H1 (cell line): Measurements from ENCODE around the gene CCDC171. TPM values are rescaled to one million over a fixed set of nuclear protein-coding genes. Genes with fewer than 3 reads are reported as not detected.

Source experiments
- KDM4A ChIP-seq: IDR thresholded peaks from one replicate; pipeline ENCODE4 v1.7.1; 2012; ENCODE audit warnings: low read depth, mild to moderate bottlenecking, moderate library complexity, low read length, inconsistent platforms; ENCODE audit not compliant: severe bottlenecking
- polyA plus RNA-seq, 7 experiments: library from polyadenylated mRNA; depleted of rRNA in 3 of 7; stranded (reverse) in 5 of 7; unstranded in 2 of 7; fragments of >200 nt in 5 of 7; fragments of 200-250 nt in 2 of 7; gene quantifications; 1 replicate in 5 of 7; 2 replicates in 1 of 7; 4 replicates in 1 of 7; pipeline versions ENCODE4 v1.2.1 to v1.2.3, GENCODE V29; 2011 to 2013; ENCODE audit warnings: missing spikeins in 2 of 7, mixed read lengths in 2 of 7
- total RNA-seq: library from RNA; stranded (reverse); fragmentation: NEBNext Ultra II Directional; extraction: Animal tissue kit (Norgen Biotek cat#: 25700); gene quantifications from 2 replicates; pipeline ENCODE4 v1.2.1, GENCODE V29; 2021

Gene CCDC171
- total and polyA plus RNA-seq, 2 of the 8 experiments (the other 6 are each of a cell fraction or from before 2014, with no cell fraction given) = 0.83 to 2.3 TPM

DNA sequence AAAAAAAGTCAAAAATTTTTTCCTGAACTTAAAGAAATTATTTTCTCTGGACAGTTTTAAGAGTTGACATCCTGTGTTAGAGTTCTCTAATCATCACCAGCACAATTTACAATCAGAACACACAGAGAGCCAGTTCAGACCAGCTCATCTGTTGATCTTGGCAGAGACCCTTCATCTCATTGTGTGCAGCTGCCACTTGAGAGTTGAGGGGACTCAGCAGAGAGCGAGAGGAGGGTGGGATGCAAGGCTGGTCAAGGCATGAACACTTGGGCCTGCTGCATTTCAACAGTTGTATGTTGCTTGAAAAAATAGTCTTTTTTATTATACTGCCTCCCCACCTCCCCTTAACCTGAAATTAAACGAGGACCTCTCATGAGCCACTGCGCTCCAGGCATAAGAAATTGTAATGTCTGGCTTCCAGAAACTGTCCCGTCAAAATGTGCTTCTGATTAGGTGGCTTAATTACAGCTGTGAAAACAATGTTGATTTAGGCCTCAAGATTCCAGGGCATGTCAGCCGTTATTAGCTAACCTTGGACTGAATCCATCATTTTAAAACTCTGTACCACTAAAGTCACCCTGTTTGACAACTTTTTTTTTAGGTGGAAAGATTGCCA is 383.6 kb downstream of the CCDC171 start (continued):
- no peak for TF ChIP-seq KDM4A
